Liver (tissue), 9 donors: ENCODE data around the gene IL26. TPM values are rescaled to one million over a fixed set of nuclear protein-coding genes. Genes with fewer than 3 reads are reported as not detected.

Source experiments
- DNase-seq: peaks from one replicate; pipeline ENCODE4 v3.0.0-alpha.2; 2017; ENCODE audit warnings: low spot score
- H3K27ac ChIP-seq, 2 donors: one replicate each; pipeline ENCODE4 v1.7.0; 2013; ENCODE audit warnings: inconsistent platforms in 2 of 2, low read length in 2 of 2, control low read depth in 1 of 2, low read depth in 1 of 2, mild to moderate bottlenecking in 1 of 2
- H3K27me3 ChIP-seq, 4 donors: one replicate each; pipeline versions ENCODE4 v1.6.1 to v1.7.0; 2013; ENCODE audit warnings: low read length in 3 of 4, inconsistent platforms in 1 of 4, mild to moderate bottlenecking in 1 of 4, moderate library complexity in 1 of 4; ENCODE audit not compliant: control insufficient read depth in 4 of 4, insufficient read depth in 4 of 4
- H3K36me3 ChIP-seq, 4 donors: one replicate each; pipeline versions ENCODE4 v1.6.1 to v1.7.0; 2013; ENCODE audit warnings: low read length in 3 of 4, mild to moderate bottlenecking in 3 of 4, low read depth in 1 of 4, moderate library complexity in 1 of 4; ENCODE audit not compliant: control insufficient read depth in 4 of 4, insufficient read depth in 3 of 4
- H3K4me1 ChIP-seq, 4 donors: one replicate each; pipeline versions ENCODE4 v1.6.1 to v1.7.0; 2013; ENCODE audit warnings: low read length in 3 of 4, mild to moderate bottlenecking in 3 of 4, moderate library complexity in 1 of 4; ENCODE audit not compliant: control insufficient read depth in 4 of 4, insufficient read depth in 4 of 4
- H3K4me3 ChIP-seq, 3 donors: one replicate each; pipeline versions ENCODE4 v1.6.1 to v1.7.0; 2013; ENCODE audit warnings: low read length in 3 of 3, control low read depth in 1 of 3, low read depth in 1 of 3, mild to moderate bottlenecking in 1 of 3
- H3K9ac ChIP-seq, 2 donors: one replicate each; pipeline ENCODE4 v1.7.0; 2013; ENCODE audit warnings: low read length in 2 of 2, mild to moderate bottlenecking in 2 of 2, moderate library complexity in 2 of 2, control low read depth in 1 of 2, low read depth in 1 of 2
- H3K9me3 ChIP-seq, 4 donors: one replicate each; pipeline versions ENCODE4 v1.6.1 to v1.7.0; 2013; ENCODE audit warnings: low read length in 3 of 4; ENCODE audit not compliant: control insufficient read depth in 4 of 4
- EGR1 ChIP-seq, 2 donors: IDR thresholded peaks; 2 replicates each; pipeline ENCODE4 v1.6.1; 2016 to 2018; ENCODE audit warnings: antibody characterized with exemption in 2 of 2, low read depth in 2 of 2
- FOXA1 ChIP-seq: IDR thresholded peaks from 2 replicates; pipeline ENCODE4 v1.6.1; 2016; ENCODE audit warnings: antibody characterized with exemption
- GABPA ChIP-seq, 2 donors: IDR thresholded peaks in 1 of 2; conservative IDR thresholded peaks in 1 of 2; 2 replicates each; pipeline ENCODE4 v1.6.1; 2016; ENCODE audit warnings: antibody characterized with exemption in 2 of 2, mild to moderate bottlenecking in 1 of 2, moderate library complexity in 1 of 2
- HNF4A ChIP-seq, 2 donors: conservative IDR thresholded peaks; 2 replicates each; pipeline ENCODE4 v1.6.1; 2016; ENCODE audit warnings: antibody characterized with exemption in 2 of 2, mild to moderate bottlenecking in 2 of 2
- HNF4G ChIP-seq: IDR thresholded peaks from 2 replicates; pipeline ENCODE4 v1.6.1; 2016; ENCODE audit warnings: antibody characterized with exemption
- MAX ChIP-seq: IDR thresholded peaks from 2 replicates; pipeline ENCODE4 v1.6.1; 2016; ENCODE audit warnings: antibody characterized with exemption
- NR2F2 ChIP-seq: IDR thresholded peaks from 2 replicates; pipeline ENCODE4 v1.6.1; 2016; ENCODE audit warnings: antibody characterized with exemption
- RAD21 ChIP-seq, 2 donors: IDR thresholded peaks; 2 replicates each; pipeline ENCODE4 v1.6.1; 2016; ENCODE audit warnings: antibody characterized with exemption in 2 of 2, mild to moderate bottlenecking in 2 of 2
- RXRA ChIP-seq, 2 donors: IDR thresholded peaks; 2 replicates each; pipeline ENCODE4 v1.6.1; 2017 to 2018; ENCODE audit warnings: antibody characterized with exemption in 2 of 2, mild to moderate bottlenecking in 1 of 2
- SP1 ChIP-seq: IDR thresholded peaks from 2 replicates; pipeline ENCODE4 v1.6.1; 2018; ENCODE audit warnings: antibody characterized with exemption, mild to moderate bottlenecking
- TAF1 ChIP-seq: conservative IDR thresholded peaks from 2 replicates; pipeline ENCODE4 v1.6.1; 2016; ENCODE audit warnings: antibody characterized with exemption, mild to moderate bottlenecking
- YY1 ChIP-seq: IDR thresholded peaks from 2 replicates; pipeline ENCODE4 v1.6.1; 2016; ENCODE audit warnings: antibody characterized with exemption, mild to moderate bottlenecking
- WGBS: extraction: QIAGEN DNeasy Blood & Tissue Kit; methylation state at CpG from one replicate; pipeline ENCODE4 v1.1.7; 2013; 5-methylcytosine and 5-hydroxymethylcytosine counted together
- polyA plus RNA-seq, 2 donors: library from polyadenylated mRNA; stranded (reverse) in 1 of 2; unstranded in 1 of 2; fragments of 200-250 nt in 1 of 2; fragments of >200 nt in 1 of 2; fragmentation: Nextera tagmentation in 1 of 2; extraction: Ambion mirVana in 1 of 2; gene quantifications; one replicate each; pipeline versions ENCODE4 v1.2.1 to v1.2.3, GENCODE V29; 2013 to 2015
- total RNA-seq, 2 donors: library from RNA; depleted of rRNA; stranded (reverse); fragments of >200 nt; gene quantifications; one replicate each; pipeline ENCODE4 v1.2.3, GENCODE V29; 2014
- TF ChIP-seq, protein P1 (sequence below): IDR thresholded peaks from 2 replicates; pipeline ENCODE4 v1.6.1; 2016; ENCODE audit warnings: antibody characterized with exemption
- TF ChIP-seq, protein P2 (sequence below): fragments of 150-350 bp; IDR thresholded peaks from 2 replicates; pipeline ENCODE4 v1.5.1; 2017; ENCODE audit warnings: improper control_type of control experiment, low read depth, low read length; ENCODE audit not compliant: missing input control
- TF ChIP-seq, protein P3 (sequence below): IDR thresholded peaks from 2 replicates; pipeline ENCODE4 v1.6.1; 2016; ENCODE audit warnings: antibody characterized with exemption, mild to moderate bottlenecking
- donor health status: healthy.
- donor health status: healthy.
- donor health status: healthy.
- donor health status: healthy.
- donor health status: healthy.

The IL26 gene
- total and polyA plus RNA-seq, 4 donors, result not detected

GRCh38 chr12:68227356-68227755, 1.7 kb upstream of the IL26 start (continued):
- TF ChIP-seq HNF4G (no peak), MAX (no peak), RAD21 (IDR thresholded peaks at IDR 0.05) (no peak), TAF1 (no peak), EGR1 (IDR thresholded peaks at IDR 0.05; ENCODE audit: low read depth in 2 of 2) (no peak), NR2F2 (no peak)

DNA sequence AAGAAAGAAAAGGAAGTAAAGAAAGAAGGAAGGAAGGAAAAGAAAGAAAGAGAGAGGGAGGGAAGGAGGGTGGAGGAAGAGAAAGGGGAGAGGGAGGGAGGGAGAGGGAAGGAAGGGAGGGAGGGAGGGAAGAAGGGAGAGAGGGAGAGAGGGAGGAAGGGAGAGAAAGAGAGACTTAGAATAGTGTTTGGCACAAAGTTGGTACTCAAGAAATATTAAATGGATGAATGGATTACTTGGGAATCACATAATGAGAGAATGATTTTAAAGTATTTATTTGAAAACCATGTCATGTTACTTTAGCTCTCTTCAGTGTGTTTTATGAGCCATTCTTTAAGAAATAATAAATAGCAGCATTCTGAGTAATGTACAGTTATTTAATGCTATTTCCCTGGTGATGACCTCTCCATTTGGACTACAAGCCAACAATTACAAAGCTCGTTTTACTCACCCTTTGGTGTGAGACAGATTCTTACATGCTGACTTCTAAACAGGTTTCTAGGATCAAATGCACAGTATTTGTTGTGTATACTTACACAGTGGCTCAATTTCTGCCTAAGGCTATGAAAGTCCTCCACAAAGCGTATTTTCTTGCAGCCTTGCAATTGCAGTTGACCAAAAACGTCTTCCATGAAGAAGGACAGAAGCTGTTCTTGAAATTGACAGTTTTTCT, 861 bp downstream of the IL26 start:
- no peak overlapping the region for H3K9ac ChIP-seq
- no peak overlapping the region for H3K4me3 ChIP-seq
- no peaks in the 10 kb centered on the region for H3K36me3 ChIP-seq
- no peaks in the 10 kb centered on the region for H3K27me3 ChIP-seq
- H3K27ac ChIP-seq, result no peak overlapping the region
- peaks cover 0 to 7% (median 3%) of the 10 kb centered on the region in 4 donors for H3K4me1 ChIP-seq
- no peaks in the 10 kb centered on the region for H3K9me3 ChIP-seq
- 76% methylated on average over 3 of the region's 3 CpGs for WGBS
- no peak for DNase-seq
- TF ChIP-seq NR2F2 (no peak), HNF4G (no peak), YY1 (no peak), FOXA1 (no peak)
- TF ChIP-seq, protein P1, sequence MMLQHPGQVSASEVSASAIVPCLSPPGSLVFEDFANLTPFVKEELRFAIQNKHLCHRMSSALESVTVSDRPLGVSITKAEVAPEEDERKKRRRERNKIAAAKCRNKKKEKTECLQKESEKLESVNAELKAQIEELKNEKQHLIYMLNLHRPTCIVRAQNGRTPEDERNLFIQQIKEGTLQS, result no peak

DNA sequence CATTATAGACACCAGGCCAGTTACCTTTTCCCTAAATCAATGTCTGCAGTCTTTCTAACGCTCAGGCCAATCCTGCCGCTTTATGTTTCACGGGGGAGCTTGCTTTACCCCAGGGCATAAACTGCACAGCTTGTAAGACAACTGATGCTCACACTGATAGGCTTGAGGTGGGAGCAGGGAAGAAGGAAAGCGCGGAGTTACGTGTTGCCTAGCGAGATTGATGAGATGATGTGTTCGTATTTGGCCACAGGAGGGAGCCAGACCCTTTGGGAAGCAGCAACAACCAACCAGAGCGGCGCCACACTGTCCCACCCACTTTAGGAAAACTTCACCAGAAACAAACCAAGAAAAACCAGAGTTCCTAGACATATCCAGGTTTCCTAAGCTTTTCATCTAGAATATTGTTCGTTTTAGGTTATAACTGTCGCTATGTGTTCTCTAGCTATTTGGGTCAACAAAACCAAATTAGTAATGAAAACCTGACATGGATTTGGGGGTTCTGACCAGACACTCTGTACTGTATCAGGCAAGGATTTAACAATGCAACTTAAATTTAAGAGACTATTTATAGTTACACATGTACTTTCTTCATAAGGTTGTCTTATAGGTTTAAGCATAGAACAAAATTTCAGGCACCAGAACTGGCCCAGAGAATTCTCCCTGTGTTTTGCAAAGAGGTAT, 2.4 kb downstream of the IL26 start:
- H3K36me3 ChIP-seq, result no peaks in the 10 kb centered on the region
- no peak overlapping the region for H3K27ac ChIP-seq
- WGBS, result 2% methylated on average over 12 of the region's 12 CpGs
- no peaks in the 10 kb centered on the region for H3K9me3 ChIP-seq
- no peaks in the 10 kb centered on the region for H3K27me3 ChIP-seq
- peak; percentile 67 for DNase-seq
- peak overlapping the region in 1 of 2 donors; percentile 8 for H3K9ac ChIP-seq
- TF ChIP-seq RAD21 (IDR thresholded peaks at IDR 0.05) (peak; percentile 98), SP1 (peak; percentile 37), MAX (no peak), NR2F2 (no peak)
- TF ChIP-seq, protein P2, sequence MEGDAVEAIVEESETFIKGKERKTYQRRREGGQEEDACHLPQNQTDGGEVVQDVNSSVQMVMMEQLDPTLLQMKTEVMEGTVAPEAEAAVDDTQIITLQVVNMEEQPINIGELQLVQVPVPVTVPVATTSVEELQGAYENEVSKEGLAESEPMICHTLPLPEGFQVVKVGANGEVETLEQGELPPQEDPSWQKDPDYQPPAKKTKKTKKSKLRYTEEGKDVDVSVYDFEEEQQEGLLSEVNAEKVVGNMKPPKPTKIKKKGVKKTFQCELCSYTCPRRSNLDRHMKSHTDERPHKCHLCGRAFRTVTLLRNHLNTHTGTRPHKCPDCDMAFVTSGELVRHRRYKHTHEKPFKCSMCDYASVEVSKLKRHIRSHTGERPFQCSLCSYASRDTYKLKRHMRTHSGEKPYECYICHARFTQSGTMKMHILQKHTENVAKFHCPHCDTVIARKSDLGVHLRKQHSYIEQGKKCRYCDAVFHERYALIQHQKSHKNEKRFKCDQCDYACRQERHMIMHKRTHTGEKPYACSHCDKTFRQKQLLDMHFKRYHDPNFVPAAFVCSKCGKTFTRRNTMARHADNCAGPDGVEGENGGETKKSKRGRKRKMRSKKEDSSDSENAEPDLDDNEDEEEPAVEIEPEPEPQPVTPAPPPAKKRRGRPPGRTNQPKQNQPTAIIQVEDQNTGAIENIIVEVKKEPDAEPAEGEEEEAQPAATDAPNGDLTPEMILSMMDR, result peak; percentile 88
- no peak overlapping the region for H3K4me3 ChIP-seq
- peaks cover 0 to 7% (median 3%) of the 10 kb centered on the region in 4 donors for H3K4me1 ChIP-seq

DNA sequence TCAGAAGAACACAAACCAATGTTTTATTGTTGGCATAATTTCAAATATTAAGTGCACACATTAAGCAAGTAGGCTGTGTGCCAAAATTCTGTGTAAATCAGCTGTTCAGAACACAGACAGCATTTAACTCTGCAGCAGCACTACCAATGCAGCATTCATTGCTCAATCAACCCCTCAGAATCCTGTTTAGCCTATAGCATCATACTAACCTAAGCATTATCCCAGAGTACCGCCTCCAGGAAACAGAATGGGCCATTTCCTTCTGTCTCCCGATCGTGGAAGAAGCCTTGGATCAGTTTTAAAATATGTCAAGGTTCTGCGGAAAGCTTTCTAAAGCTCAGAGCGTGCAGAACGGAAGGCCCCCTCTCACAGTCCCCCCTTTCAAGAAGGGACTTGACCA, 3.3 kb downstream of the IL26 start:
- Histone ChIP-seq H3K36me3 (no peaks in the 10 kb centered on the region), H3K4me3 (no peak overlapping the region), H3K9ac (no peak overlapping the region), H3K4me1 (peaks cover 0 to 7% (median 3%) of the 10 kb centered on the region in 4 donors), H3K27ac (no peak overlapping the region), H3K27me3 (no peaks in the 10 kb centered on the region), H3K9me3 (no peaks in the 10 kb centered on the region)
- DNase-seq, result no peak
- 60% methylated on average over 6 of the region's 6 CpGs for WGBS
- TF ChIP-seq HNF4G (no peak), HNF4A (conservative IDR thresholded peaks at IDR 0.05) (no peak), RXRA (IDR thresholded peaks at IDR 0.05) (no peak), GABPA (IDR thresholded peaks at IDR 0.05 in 1 of 2, conservative IDR thresholded peaks at IDR 0.05 in 1 of 2) (no peak), EGR1 (IDR thresholded peaks at IDR 0.05; ENCODE audit: low read depth in 2 of 2) (no peak), TAF1 (no peak)
- TF ChIP-seq, protein P3, sequence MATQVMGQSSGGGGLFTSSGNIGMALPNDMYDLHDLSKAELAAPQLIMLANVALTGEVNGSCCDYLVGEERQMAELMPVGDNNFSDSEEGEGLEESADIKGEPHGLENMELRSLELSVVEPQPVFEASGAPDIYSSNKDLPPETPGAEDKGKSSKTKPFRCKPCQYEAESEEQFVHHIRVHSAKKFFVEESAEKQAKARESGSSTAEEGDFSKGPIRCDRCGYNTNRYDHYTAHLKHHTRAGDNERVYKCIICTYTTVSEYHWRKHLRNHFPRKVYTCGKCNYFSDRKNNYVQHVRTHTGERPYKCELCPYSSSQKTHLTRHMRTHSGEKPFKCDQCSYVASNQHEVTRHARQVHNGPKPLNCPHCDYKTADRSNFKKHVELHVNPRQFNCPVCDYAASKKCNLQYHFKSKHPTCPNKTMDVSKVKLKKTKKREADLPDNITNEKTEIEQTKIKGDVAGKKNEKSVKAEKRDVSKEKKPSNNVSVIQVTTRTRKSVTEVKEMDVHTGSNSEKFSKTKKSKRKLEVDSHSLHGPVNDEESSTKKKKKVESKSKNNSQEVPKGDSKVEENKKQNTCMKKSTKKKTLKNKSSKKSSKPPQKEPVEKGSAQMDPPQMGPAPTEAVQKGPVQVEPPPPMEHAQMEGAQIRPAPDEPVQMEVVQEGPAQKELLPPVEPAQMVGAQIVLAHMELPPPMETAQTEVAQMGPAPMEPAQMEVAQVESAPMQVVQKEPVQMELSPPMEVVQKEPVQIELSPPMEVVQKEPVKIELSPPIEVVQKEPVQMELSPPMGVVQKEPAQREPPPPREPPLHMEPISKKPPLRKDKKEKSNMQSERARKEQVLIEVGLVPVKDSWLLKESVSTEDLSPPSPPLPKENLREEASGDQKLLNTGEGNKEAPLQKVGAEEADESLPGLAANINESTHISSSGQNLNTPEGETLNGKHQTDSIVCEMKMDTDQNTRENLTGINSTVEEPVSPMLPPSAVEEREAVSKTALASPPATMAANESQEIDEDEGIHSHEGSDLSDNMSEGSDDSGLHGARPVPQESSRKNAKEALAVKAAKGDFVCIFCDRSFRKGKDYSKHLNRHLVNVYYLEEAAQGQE, result no peak
- TF ChIP-seq, protein P2, result no peak
